ENCODE results near the gene ARHGEF25.
"Not testable (repeated sequence)": the region's sequence is repeated elsewhere in the genome, so short reads cannot be mapped to it uniquely, and the experiment has no call there.

The ARHGEF25 gene

DNA sequence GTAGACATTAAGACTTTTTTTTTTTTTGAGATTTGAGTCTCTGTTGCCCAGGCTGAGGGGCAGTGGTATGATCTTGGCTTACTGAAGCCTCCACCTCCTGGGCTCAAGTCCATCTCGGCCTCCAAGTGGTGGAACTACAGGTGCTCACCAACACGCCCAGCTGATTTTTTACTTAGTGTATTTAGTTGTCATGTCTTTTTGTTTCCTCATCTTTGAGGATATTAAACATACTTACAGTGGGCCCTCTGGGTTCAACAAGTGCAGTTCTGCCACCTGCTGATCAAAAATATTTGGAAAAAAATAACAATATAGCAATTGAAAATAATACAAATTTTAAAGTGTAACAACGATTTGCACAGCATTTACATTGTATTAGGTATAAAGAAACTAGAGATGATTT lies 26.1 kb downstream of the ARHGEF25 start:
- TF ChIP-seq, protein P1, sequence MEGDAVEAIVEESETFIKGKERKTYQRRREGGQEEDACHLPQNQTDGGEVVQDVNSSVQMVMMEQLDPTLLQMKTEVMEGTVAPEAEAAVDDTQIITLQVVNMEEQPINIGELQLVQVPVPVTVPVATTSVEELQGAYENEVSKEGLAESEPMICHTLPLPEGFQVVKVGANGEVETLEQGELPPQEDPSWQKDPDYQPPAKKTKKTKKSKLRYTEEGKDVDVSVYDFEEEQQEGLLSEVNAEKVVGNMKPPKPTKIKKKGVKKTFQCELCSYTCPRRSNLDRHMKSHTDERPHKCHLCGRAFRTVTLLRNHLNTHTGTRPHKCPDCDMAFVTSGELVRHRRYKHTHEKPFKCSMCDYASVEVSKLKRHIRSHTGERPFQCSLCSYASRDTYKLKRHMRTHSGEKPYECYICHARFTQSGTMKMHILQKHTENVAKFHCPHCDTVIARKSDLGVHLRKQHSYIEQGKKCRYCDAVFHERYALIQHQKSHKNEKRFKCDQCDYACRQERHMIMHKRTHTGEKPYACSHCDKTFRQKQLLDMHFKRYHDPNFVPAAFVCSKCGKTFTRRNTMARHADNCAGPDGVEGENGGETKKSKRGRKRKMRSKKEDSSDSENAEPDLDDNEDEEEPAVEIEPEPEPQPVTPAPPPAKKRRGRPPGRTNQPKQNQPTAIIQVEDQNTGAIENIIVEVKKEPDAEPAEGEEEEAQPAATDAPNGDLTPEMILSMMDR (IDR thresholded peaks at IDR 0.05; ENCODE audit: borderline replicate concordance, insufficient read depth, low read depth, low read length) = no peak
- no peak overlapping the region for H3K4me3 ChIP-seq (ENCODE audit: low read depth, low read length)

DNA sequence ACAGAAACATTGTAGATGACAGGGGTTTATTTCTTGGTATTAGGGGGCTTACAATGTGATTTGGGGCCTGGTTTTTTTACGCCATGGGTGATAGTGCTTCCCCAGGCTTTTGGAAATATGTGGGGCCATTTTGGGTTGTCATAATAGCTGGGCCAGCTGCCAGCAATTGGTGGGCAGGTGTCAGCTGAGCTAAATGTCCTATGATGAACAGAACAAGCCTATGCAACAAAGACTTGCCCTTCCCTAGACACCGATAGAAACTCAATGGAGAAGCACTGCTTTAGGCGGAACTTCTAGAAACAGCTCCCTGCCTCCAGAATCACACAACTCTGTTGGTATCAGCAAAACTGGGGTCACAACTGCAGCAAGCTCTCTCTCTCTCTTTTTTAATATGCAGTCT lies 26.9 kb downstream of the ARHGEF25 start:
- H3K4me3 ChIP-seq (ENCODE audit: low read depth, low read length) = no peak overlapping the region
- TF ChIP-seq, protein P1 (IDR thresholded peaks at IDR 0.05; ENCODE audit: borderline replicate concordance, insufficient read depth, low read depth, low read length) = no peak

DNA sequence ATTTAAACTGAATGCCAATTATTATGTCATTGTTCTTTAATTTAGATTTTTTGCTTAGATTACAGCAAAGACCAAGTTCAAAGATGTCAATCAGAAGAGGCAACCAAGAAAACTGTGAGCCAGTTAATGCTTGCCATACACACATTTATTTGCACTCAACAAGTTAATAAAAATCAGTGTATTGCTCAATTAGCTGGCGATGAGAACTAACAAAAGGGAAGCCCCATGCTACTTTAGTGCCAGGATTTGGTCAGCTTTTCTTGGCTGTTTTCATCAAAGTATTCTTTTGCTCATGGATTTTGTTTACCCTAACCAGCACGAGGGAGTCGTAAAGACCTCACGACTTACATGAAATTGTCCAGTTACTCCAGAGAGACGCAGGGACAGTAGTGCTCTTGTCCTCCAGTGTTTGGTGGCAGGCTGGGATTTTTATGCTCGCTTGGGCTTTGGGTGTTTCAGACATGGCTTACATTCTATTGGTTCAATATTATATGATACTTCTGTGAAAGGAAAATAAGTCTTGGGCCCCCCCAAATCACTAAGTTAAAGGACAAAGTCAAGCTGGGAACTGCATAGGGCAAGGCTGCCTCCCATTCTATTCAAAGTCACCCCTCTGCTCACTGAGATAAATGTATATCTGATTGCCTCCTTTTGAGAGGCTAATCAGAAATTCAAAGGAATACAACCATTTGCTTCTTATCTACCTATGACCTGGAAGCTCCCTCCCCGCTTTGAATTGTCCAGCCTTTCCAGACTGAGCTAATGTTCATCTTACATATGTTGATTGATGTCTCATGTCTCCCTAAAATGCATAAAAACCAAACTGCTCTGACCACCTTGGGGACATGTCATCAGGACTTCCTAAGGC lies 29.2 kb downstream of the ARHGEF25 start:
- H3K4me3 ChIP-seq (ENCODE audit: low read depth, low read length) = no peak overlapping the region
- TF ChIP-seq, protein P1 (IDR thresholded peaks at IDR 0.05; ENCODE audit: borderline replicate concordance, insufficient read depth, low read depth, low read length) = no peak

DNA sequence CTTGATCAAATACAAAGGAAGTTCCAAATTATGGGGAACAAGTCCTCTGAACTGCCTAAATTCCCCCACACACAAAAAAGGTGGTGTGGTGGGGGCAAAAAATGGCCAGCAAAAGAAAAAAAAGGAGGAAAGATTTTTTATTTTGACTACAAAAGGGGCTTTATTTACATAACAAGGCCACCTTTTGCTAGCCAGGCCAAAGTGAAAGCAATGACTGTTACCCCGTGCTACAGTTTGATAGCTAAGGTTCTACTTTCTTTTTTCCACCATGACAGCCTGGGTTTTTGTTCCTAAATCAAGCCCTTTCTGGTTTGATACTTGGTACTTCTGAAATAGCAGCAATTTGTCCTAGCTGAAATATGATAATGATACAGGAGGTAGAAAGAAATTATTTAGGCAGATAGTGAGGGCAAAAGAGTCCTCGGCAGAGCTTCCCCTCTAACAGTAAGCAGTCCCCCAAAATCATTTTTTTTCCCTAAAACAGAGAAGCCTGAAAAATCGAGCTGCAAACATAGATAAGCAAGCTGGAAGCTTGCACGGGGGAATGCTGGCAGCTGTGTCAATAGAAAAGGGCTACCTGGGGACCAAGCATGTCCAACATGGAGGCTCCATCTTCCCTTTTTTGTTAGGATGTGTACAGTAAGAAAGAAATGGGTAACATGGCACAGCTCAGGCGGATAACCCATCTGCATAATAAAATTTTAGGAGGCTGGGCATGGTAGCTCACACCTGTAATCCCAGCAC lies 30.6 kb downstream of the ARHGEF25 start:
- TF ChIP-seq, protein P1 (IDR thresholded peaks at IDR 0.05; ENCODE audit: borderline replicate concordance, insufficient read depth, low read depth, low read length) = no peak

DNA sequence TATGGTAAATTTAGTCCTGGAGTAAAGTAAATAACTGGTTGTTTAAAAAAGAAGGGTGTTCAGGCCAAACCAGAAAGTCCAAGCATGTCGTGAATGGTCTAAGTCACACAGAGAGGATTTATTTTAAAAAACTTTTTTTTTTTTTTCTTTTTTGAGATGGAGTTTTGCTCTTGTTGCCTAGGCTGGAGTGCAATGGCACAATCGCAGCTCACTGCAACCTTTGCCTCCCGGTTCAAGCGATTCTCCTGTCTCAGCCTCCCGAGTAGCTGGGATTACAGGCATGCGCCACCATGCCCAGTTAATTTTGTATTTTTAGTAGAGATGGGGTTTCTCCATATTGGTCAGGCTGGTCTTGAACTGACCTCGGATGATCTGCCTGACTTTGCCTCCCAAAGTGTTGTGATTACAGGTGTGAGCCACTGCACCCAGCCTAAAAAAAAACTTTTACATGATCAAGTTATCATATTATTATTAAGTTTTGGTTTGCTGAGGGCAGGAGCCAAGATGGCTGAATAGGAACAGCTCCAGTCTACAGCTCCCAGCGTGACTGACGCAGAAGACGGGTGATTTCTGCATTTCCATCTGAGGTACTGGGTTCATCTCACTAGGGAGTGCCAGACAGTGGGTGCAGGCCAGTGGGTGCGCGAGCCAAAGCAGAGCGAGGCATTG lies 34.9 kb downstream of the ARHGEF25 start:
- not testable (repeated sequence) for H3K4me3 ChIP-seq (ENCODE audit: low read depth, low read length)

More for the DNA sequence above, 30.6 kb downstream of the ARHGEF25 start:
- H3K4me3 ChIP-seq (ENCODE audit: low read depth, low read length) = no peak overlapping the region

DNA sequence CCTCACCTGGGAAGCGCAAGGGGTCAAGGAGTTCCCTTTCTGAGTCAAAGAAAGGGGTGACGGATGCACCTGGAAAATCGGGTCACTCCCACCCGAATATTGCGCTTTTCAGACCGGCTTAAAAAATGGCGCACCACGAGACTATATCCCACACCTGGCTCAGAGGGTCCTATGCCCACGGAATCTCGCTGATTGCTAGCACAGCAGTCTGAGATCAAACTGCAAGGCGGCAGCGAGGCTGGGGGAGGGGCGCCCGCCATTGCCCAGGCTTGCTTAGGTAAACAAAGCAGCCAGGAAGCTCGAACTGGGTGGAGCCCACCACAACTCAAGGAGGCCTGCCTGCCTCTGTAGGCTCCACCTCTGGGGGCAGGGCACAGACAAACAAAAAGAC lies 35.4 kb downstream of the ARHGEF25 start:
- H3K4me3 ChIP-seq (ENCODE audit: low read depth, low read length) = not testable (repeated sequence)

DNA sequence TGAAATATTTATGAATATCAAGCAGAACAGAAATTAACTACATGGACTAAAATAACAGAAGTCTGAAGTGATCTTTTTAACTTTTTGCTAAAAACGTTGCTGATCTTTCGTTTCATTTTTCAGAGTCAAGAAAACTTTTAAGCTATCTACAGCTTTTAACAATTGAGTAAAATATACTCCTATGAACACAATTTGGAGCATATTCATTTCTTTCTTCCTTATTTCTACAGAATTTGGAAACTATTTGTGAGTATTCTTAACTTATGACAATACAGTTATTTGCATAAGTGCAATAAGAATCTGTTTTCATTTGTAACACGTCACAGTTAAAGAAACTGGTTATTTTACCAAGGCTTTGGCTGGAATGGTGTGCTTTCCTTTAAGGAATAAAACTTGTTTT lies 42.8 kb downstream of the ARHGEF25 start:
- TF ChIP-seq, protein P1 (IDR thresholded peaks at IDR 0.05; ENCODE audit: borderline replicate concordance, insufficient read depth, low read depth, low read length) = no peak

More for the DNA sequence above, 42.8 kb downstream of the ARHGEF25 start:
- H3K4me3 ChIP-seq (ENCODE audit: low read depth, low read length) = no peak overlapping the region

Measured in GM12875 (cell line).